ENCODE measurements around the gene MPHOSPH6.

DNA sequence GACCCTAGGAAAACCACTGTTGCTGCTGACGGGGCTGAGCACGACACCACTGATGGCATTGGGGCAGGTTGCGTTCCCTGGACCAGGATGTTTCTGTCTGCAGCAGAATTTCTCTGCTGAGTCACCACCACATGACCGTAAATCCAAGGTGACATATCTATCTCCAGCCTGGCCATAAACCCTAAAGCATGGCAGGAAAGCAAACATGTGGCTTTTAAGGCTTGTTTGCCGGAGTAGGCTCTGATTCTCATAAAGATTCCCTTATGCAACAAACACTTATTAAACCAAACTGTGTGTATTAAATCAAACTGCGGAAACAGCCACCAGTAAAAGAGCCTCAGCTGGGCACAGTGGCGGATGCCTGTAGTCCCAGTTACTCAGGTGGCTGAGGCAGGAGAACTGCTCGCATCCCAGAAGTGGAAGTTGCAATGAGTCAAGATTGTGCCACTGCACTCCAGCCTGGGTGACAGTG, 17.3 kb downstream of the MPHOSPH6 start:
- TF ChIP-seq, protein P1, sequence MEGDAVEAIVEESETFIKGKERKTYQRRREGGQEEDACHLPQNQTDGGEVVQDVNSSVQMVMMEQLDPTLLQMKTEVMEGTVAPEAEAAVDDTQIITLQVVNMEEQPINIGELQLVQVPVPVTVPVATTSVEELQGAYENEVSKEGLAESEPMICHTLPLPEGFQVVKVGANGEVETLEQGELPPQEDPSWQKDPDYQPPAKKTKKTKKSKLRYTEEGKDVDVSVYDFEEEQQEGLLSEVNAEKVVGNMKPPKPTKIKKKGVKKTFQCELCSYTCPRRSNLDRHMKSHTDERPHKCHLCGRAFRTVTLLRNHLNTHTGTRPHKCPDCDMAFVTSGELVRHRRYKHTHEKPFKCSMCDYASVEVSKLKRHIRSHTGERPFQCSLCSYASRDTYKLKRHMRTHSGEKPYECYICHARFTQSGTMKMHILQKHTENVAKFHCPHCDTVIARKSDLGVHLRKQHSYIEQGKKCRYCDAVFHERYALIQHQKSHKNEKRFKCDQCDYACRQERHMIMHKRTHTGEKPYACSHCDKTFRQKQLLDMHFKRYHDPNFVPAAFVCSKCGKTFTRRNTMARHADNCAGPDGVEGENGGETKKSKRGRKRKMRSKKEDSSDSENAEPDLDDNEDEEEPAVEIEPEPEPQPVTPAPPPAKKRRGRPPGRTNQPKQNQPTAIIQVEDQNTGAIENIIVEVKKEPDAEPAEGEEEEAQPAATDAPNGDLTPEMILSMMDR (IDR thresholded peaks at IDR 0.05; ENCODE audit: borderline replicate concordance, extremely low read depth, low read length, poor library complexity, severe bottlenecking): no peak
- no peak for TF ChIP-seq EZH2 (IDR thresholded peaks at IDR 0.05; ENCODE audit: borderline replicate concordance, low read depth, low read length, severe bottlenecking)
